Stimulated activated CD4-positive, alpha-beta T cell treated with anti-CD3 and anti-CD28 coated beads, Interleukin-4, amount 100 ng/mL, for 48 hours (primary cell): ENCODE measurements around the gene JMY.
"Not testable (repeated sequence)": the region's sequence is repeated elsewhere in the genome, so short reads cannot be mapped to it uniquely, and the experiment has no call there.

Experiments
- DNase-seq, 2 donors: peaks; one replicate each; pipeline ENCODE4 v3.0.0-alpha.2; 2020; ENCODE audit warnings: low read depth in 2 of 2

Gene JMY

GRCh38 chr5:79236970-79237739 is 1.2 kb downstream of the JMY start:
- DNase-seq = peak; percentile 18 to 22

GRCh38 chr5:79237740-79238560 is 2.0 kb downstream of the JMY start:
- no peak for DNase-seq

GRCh38 chr5:79240561-79240960 is 4.6 kb downstream of the JMY start:
- no peak for DNase-seq

GRCh38 chr5:79241535-79241979 is 5.6 kb downstream of the JMY start:
- no peak for DNase-seq

- no peak for DNase-seq
Measured at GRCh38 chr5:79242242-79243039, 6.5 kb downstream of the JMY start.

GRCh38 chr5:79243224-79243623 is 7.3 kb downstream of the JMY start:
- DNase-seq = no peak

- DNase-seq = not testable (repeated sequence)
Measured at GRCh38 chr5:79254067-79254466, 18.1 kb downstream of the JMY start.

- DNase-seq = peak in 1 of 2 donors; percentile 20
Measured at GRCh38 chr5:79255786-79256557, 20.0 kb downstream of the JMY start.

GRCh38 chr5:79256563-79256962 is 20.6 kb downstream of the JMY start:
- no peak for DNase-seq

- no peak for DNase-seq
Measured at GRCh38 chr5:79257314-79257713, 21.4 kb downstream of the JMY start.

GRCh38 chr5:79258801-79259200 is 22.9 kb downstream of the JMY start:
- DNase-seq = no peak

GRCh38 chr5:79259383-79259782 is 23.5 kb downstream of the JMY start:
- no peak for DNase-seq

- no peak for DNase-seq
Measured at GRCh38 chr5:79259810-79260209, 23.9 kb downstream of the JMY start.

GRCh38 chr5:79261897-79262296 is 26.0 kb downstream of the JMY start:
- no peak for DNase-seq

- no peak for DNase-seq
Measured at GRCh38 chr5:79263290-79263689, 27.4 kb downstream of the JMY start.

- DNase-seq = no peak
Measured at GRCh38 chr5:79267180-79267579, 31.2 kb downstream of the JMY start.

GRCh38 chr5:79269733-79270166 is 33.8 kb downstream of the JMY start:
- no peak for DNase-seq

- DNase-seq = no peak
Measured at GRCh38 chr5:79273341-79273740, 37.4 kb downstream of the JMY start.

GRCh38 chr5:79284846-79285245 is 48.9 kb downstream of the JMY start:
- no peak for DNase-seq

- DNase-seq = no peak
Measured at GRCh38 chr5:79285285-79285684, 49.4 kb downstream of the JMY start.

GRCh38 chr5:79285833-79286232 is 49.9 kb downstream of the JMY start:
- no peak for DNase-seq
